GM12892 (cell line): Measurements from ENCODE around the gene BCLAF1.

Experiments
- POLR2A ChIP-seq: IDR thresholded peaks from 2 replicates; pipeline ENCODE4 v1.6.1; 2011; ENCODE audit warnings: low read depth, low read length, control low read depth
- POLR2AphosphoS5 ChIP-seq: IDR thresholded peaks from 2 replicates; pipeline ENCODE4 v1.6.1; 2011; ENCODE audit warnings: low read depth, low read length, control low read depth

GRCh38 chr6:136236466-136237293 is 53.0 kb downstream of the BCLAF1 start:
- no peak for TF ChIP-seq POLR2A
- TF ChIP-seq POLR2AphosphoS5: no peak
